ENCODE data around the gene GNG13.

Gene GNG13

DNA sequence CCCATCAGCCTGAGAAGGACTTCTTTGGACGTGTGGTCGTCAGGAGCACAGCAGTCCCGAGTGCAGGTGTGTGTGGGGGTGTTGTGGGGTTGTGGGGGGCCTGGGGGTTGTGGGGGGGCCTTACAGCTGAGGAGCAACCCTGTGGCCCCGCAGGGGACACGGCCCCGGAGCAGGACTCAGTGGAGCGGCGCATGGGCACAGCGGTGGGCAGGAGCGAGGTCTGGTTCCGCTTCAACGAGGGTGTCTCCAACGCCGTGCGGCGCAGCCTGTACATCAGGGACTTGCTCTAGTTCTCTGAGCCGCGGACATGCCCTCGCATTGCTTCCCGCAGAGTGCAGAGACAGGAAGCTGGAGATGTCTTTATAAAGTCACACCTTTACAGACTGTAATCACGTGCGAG is 2.8 kb downstream of the GNG13 start:
- Histone ChIP-seq H3K27ac (no peak overlapping the region), H3K4me3 (no peak overlapping the region)
- TF ChIP-seq, protein P1, sequence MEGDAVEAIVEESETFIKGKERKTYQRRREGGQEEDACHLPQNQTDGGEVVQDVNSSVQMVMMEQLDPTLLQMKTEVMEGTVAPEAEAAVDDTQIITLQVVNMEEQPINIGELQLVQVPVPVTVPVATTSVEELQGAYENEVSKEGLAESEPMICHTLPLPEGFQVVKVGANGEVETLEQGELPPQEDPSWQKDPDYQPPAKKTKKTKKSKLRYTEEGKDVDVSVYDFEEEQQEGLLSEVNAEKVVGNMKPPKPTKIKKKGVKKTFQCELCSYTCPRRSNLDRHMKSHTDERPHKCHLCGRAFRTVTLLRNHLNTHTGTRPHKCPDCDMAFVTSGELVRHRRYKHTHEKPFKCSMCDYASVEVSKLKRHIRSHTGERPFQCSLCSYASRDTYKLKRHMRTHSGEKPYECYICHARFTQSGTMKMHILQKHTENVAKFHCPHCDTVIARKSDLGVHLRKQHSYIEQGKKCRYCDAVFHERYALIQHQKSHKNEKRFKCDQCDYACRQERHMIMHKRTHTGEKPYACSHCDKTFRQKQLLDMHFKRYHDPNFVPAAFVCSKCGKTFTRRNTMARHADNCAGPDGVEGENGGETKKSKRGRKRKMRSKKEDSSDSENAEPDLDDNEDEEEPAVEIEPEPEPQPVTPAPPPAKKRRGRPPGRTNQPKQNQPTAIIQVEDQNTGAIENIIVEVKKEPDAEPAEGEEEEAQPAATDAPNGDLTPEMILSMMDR (IDR thresholded peaks at IDR 0.05) = no peak
- no peak for DNase-seq (ENCODE audit: low spot score)

DNA sequence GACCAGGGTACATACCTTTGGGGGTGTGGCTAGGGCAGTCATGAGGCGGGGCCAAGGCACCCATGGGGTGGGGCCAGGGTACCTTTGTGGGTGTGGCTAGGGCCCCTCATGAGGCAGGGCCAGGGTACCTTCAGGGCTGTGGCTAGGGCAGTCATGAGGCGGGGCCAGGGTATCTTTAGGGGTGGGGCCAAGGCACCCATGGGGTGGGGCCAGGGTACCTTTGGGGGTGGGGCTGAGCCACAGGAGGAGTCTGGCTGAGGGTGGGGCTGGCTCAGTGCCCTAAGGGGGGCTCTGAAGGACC is 3.5 kb downstream of the GNG13 start:
- Histone ChIP-seq H3K4me3 (no peak overlapping the region), H3K27ac (no peak overlapping the region)
- TF ChIP-seq, protein P1 (IDR thresholded peaks at IDR 0.05) = no peak
- no peak for DNase-seq (ENCODE audit: low spot score)

DNA sequence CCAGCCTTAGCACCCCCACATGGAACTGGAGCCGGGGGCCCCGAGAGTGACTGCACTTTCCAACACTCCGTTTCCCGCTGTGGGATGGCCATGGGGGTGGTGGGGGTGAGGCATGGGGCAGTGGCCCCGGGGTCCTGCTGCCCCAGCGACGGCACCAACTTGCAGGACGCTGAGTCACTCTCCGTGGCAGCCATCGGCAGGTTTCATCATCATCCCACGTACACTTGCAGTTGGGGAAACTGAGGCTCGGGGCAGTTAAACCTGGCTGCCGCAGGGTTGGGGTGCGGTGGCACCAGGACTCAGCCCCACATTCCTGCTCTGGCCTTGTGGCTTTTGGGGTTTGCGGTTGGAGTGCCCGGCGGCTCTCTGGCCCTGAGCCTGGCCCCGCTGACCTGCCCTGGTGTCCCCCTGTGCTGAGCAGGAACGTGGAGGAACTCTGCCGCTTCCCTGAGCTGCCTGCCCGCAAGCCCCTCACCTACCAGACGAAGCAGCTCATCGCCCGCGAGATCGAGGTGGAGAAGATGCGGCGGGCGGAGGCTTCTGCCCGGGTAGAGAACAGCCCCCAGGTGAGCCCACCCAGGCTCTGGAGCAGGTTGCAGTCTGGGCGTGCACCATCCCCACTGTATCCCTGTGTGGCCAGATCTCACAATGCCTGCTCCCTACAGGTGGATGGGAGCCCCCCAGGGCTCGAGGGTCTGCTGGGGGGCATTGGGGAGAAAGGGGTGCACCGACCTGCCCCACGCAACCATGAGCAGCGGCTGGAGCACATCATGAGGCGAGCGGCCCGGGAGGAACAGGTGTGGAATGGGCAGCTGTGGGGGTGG is 4.0 kb downstream of the GNG13 start:
- DNase-seq (ENCODE audit: low spot score) = no peak
- TF ChIP-seq, protein P1 (IDR thresholded peaks at IDR 0.05) = no peak
- Histone ChIP-seq H3K4me3 (no peak overlapping the region), H3K27ac (no peak overlapping the region)

DNA sequence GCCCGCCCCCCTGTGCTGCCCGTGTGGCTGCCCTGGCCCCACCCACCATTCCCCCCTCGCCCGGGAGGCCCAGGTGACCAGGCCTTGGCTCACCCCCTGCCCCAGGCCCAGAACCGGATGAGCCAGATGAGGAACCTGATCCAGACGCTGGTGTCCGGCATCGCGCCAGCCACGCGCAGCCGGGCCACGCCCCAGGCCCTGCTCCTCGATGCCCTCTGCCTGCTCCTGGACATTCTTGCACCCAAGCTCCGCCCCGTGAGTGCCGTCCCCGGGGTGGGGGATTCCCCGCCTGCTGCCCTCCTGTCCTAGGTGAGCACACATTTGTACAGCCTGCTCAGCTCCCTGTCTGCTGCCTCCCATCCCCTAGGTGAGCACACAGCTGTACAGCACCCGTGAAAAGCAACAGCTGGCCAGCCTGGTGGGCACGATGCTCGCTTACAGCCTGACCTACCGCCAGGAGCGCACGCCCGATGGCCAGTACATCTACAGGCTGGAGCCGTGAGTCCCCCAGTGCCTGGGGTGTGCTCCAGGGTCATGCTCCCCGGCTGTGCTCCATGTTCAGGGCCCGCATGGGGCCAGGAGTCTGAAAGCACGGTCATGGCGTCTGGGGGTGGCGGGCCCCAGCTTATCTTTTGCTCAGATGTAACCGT is 4.8 kb downstream of the GNG13 start:
- no peak overlapping the region for H3K27ac ChIP-seq
- TF ChIP-seq, protein P1 (IDR thresholded peaks at IDR 0.05) = no peak
- no peak for DNase-seq (ENCODE audit: low spot score)
- no peak overlapping the region for H3K4me3 ChIP-seq

DNA sequence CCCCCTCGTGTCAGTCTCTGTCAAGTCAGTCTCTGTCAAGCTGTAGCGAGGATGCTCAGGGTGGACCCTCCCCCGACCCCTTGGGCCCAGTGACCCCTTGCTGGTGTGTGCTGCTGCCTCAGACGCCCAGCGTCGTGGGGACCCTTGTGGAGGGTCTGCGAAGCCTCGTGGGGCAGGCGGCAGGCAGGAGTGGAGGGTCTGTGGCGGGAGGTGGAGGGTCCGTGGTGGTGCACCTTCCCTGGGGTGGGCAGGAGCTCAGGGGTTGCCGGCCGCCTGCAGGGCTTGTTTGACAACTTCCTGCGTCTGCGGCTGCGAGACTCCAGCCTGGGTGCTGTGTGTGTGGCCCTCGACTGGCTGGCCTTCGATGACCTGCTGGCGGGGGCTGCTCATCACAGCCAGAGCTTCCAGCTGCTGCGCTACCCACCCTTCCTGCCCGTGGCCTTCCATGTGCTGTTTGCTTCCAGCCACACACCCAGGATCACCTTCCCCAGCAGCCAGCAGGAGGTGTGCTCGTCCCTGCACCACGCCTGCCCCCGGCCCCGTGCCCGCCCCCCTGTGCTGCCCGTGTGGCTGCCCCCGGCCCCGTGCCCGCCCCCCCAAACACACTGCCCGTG is 5.6 kb downstream of the GNG13 start:
- TF ChIP-seq, protein P1 (IDR thresholded peaks at IDR 0.05) = no peak
- Histone ChIP-seq H3K4me3 (no peak overlapping the region), H3K27ac (no peak overlapping the region)
- no peak for DNase-seq (ENCODE audit: low spot score)

DNA sequence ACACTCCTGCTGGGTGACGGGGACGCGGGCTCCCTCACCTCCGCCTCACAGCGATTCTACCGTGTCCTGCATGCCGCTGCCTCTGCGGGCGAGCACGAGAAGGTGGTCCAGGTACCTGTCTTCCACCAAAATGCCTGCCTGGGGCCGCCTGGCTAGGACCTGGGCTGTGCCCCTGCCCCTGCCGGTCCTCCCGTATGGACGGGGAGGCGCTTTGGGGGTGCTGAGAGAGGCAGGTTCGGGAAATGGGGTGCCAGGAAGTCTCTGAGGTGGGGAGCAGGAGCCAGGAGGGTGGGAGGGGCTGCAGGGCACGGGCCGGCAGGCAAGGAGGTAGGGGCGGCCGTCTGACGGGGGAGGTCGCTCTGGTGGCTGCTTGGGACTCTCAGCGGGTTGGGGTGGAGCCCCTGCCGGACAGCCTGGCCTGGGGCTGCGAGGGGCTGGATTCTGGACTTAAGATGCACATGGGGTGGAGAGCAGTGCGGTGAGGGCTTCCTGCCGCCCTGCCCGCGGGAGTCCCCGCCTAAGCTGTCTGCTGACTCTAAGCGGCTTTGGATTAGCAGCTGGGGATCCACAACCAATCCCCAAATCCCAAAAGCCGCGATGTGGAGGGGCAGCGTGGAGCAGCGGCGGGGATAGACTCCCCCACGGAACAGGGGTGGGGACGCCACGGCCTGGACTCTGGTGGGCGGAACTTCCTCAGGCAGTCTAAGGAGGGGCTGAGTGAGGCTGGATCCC is 6.3 kb downstream of the GNG13 start:
- TF ChIP-seq, protein P1 (IDR thresholded peaks at IDR 0.05) = no peak
- Histone ChIP-seq H3K27ac (no peak overlapping the region), H3K4me3 (no peak overlapping the region)
- no peak for DNase-seq (ENCODE audit: low spot score)

Measured in coronary artery (tissue), 2 donors.